Skin of body (tissue), 2 donors: ENCODE measurements around the gene RNLS. TPM values are rescaled to one million over a fixed set of nuclear protein-coding genes. Genes with fewer than 3 reads are reported as not detected.
"Not testable (repeated sequence)": the region's sequence is repeated elsewhere in the genome, so short reads cannot be mapped to it uniquely, and the experiment has no call there.

ENCODE experiments used
- DNase-seq: peaks from one replicate; lab custom pipeline; 2025; lab: John Stamatoyannopoulos, UW
- total RNA-seq: library from RNA; depleted of rRNA; stranded (reverse); fragments of >200 nt; gene quantifications from one replicate; pipeline ENCODE4 v1.2.3, GENCODE V29; 2014

The RNLS gene
- total RNA-seq, 1 donor from 2014 or later = 6.5 TPM

- no peak for DNase-seq
Measured at GRCh38 chr10:88388324-88388723, 194.8 kb downstream of the RNLS start.

- DNase-seq = peak; percentile 61
Measured at GRCh38 chr10:88386821-88387773, 196.0 kb downstream of the RNLS start.

- no peak for DNase-seq
Measured at GRCh38 chr10:88386204-88386788, 196.8 kb downstream of the RNLS start.

GRCh38 chr10:88385601-88386203 is 197.4 kb downstream of the RNLS start:
- no peak for DNase-seq

DNA sequence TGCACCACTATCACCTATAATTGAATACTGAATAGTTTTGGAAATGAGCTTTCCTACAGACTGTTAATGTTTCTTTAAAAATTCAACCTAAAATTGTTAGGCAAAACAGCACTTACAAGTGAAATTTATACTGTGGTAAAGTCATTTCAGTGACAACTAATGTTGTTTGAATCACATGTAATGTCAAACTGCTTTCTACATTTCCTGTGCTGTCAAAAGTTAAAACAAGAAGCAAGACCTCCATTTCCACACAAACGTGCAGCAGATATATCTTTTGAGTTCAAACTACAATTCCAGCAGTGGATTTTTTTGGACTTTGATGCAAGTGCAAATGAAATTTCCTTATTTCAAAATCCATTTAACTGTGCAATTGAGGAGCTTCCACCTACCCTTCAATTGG is 199.8 kb downstream of the RNLS start:
- no peak for DNase-seq

DNA sequence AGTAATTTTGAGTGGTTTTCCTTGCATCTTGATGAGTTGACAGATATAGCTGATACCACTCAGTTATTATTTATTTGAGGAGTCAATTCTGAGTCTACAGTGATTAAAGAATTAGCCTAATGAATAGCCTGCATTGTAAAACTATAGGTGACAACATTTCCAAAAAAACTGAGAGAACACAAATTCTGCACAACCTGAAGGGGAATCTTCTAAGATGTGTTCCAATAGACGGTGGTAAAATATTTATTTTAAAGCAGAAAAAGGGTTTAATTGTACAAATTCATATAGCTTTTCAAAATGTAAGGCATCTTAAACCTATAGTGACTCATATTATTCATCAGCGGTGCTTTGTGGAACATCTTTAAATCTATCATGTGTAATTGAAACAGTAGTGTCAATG is 200.4 kb downstream of the RNLS start:
- DNase-seq = no peak

DNA sequence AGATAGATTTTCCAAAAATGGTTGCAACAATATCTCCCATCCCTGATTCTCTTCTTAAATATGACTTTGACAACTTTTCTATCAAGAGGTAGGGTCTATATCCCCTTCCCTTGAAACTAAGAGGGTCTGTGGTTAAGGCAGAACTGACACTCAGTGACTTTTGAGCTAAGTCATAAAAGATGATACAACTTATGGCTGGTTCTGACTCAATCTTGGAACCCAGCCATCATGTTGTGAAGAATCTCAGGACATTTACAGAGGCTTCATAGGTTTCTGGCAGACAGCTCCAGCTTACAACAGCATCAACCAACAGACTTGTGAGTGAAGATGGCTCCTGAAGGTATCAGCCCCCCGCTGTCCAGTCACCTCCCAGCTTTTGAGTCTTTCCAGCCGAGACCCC is 203.5 kb downstream of the RNLS start:
- DNase-seq = no peak

- no peak for DNase-seq
Measured at GRCh38 chr10:88377510-88377909, 205.6 kb downstream of the RNLS start.

- no peak for DNase-seq
Measured at GRCh38 chr10:88374392-88375175, 208.5 kb downstream of the RNLS start.

- DNase-seq = no peak
Measured at GRCh38 chr10:88372881-88373592, 210.1 kb downstream of the RNLS start.

DNA sequence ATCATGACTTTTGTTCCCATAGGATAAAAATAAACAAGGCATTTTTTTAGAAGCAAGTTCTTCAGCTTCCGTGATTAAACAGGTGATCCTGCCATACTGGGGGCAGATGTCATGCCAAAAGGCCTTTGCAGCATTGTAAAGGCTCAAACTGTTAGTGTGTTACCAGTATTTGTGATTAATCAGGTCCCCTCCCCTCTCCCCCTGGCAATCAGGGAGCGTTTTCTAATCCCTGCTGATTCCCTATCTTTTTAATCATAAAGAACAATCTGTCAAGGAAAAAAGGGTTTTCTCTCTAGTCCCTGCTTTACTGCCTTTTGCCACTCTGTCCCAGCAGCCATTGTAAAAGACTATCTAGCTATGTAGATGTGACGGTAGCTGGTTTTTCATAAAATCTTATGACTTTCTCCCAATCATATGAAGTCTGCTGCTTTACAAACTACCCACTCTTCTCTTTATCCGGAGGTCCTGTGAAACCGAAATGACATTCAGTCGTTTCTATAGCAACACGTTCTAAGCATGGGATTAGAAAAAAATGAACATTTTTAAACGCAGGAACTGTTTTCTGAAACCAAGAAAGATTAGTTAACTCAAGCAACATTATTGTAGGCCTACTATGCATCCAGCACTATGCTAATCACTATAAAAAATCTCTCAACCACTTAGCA is 210.9 kb downstream of the RNLS start:
- no peak for DNase-seq

DNA sequence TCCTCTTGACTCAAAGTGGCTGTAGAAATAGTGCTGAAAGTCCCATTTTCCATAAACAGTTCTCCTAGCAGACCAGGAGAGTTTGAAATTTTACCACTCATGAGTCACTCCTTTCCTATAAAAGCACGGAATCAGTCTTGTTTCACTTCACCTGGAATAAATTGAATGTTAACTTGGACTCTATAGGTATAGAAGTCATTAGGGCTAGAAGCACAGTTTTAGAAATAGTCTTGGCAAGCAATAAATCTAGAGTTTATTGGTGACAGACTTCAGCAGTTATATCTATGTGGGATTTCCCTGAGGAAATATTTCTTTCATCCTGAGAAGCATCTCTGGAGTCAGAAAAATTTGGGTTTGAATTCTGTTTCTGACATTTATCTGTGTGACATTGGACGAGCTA is 212.4 kb downstream of the RNLS start:
- DNase-seq = no peak

- DNase-seq = no peak
Measured at GRCh38 chr10:88366772-88367171, 216.3 kb downstream of the RNLS start.

GRCh38 chr10:88361995-88362807 is 220.9 kb downstream of the RNLS start:
- no peak for DNase-seq

- no peak for DNase-seq
Measured at GRCh38 chr10:88361494-88361893, 221.6 kb downstream of the RNLS start.

- DNase-seq = not testable (repeated sequence)
Measured at GRCh38 chr10:88355750-88356149, 227.4 kb downstream of the RNLS start.

DNA sequence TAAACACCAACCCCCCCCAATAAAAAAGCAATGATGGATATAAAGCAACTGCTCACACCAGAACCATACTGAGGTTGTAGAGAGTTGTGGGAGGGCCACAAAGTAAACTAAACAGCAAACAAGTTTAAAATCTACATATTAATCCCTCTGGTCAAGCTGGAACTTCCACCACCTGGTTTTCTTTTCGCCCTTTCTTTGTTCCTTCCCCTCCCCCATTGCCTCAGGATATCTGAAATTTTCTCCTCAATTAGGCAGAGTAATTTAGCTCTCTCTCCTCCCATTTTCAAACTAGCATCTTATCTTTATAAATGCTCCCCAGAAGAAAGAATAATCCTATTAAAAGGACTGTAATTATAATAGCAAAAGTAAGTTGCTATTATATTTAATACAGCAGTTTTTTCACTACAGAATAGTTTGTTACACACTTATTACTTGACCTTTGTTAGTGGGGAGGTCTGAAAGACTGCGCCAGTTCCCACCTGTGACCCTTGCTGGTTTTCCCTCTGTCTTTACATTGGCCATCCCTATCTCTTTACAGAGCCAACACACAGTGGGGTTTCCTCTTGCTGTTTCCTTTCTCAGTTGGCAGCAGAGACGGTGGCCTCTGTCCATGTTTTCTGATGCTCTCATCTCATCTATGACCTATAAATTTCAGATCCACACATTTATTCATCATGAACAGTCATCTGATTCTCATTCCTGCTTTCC is 235.4 kb downstream of the RNLS start:
- no peak for DNase-seq

DNA sequence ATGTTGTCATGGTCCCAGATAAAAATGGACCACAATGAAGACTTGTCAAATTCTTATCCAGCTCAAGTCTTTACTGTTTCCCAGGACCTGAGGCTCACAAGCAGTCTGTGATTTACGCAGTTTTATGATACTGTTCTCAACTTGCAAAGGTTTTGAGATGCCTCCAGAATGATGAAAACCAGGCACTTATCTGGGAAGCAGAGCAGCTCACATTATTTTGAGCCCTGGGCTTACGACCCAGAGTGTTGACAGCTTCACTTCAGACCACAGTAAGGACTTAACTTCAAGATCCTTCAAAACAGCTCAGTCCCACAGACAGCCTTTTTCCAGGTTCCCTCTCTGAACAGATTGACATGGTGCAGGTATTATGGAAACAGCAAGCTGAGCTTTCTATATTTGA is 236.1 kb downstream of the RNLS start:
- no peak for DNase-seq
